Measurements from ENCODE around the gene ARMC5.

Gene ARMC5

DNA sequence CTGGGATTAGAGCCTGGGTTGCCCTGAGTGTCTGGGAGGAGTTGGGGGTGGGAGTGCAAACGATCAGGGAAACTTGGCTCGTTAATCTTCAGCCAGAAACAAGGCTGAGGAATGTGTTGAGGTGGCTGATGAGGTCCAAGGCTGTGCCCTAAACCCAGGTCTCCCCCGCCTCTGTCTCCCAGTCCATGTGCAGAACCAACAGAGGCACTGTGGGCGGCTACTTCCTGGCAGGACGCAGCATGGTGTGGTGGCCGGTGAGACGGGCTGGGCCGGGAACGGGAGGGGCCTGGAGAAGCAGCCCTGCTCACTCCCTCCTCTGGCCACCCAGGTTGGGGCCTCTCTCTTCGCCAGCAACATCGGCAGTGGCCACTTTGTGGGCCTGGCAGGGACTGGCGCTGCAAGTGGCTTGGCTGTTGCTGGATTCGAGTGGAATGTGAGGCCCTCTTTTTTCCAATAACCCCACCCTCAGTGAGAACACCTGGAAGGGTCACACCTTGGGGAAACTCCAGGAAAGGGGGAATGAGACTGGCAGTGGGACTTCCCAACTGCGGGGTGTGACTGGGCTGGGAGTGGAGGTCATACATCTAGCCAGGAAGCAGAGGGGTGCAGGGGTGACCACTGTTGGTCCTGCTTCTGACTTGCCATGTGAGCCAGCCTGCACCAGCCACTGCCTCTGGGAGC, 25.3 kb downstream of the ARMC5 start:
- peaks cover 0 to 23% (median 8%) of the 10 kb centered on the region in 11 experiments; a peak in 11 of 22 replicates for H3K27me3 ChIP-seq
- peaks cover 0 to 26% (median 5%) of the 10 kb centered on the region in 11 experiments; a peak in 8 of 22 replicates for H4K20me1 ChIP-seq
- H3K4me3 ChIP-seq, result no peak overlapping the region

DNA sequence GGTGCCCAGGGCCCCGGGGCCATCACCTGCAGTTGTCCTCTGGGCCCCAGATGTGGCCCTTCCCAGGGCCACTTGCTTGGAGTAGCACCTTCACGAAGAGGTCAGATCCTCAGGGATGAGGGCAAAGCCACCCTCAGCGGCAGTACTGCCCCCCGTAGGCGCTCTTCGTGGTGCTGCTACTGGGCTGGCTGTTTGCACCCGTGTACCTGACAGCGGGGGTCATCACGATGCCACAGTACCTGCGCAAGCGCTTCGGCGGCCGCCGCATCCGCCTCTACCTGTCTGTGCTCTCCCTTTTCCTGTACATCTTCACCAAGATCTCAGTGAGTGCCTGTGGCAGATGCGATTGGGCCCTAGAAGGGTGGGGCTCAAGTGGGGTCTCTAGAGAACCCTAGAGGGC, 26.3 kb downstream of the ARMC5 start:
- Histone ChIP-seq H3K9me3 (replicated peaks in 1 of 11) (no peaks in the 10 kb centered on the region), H3K4me2 (peak overlapping the region in 4 of 11 experiments; percentile 4 to 12 (median 8); a peak in 3 of 22 replicates), H4K20me1 (peaks cover 0 to 35% (median 7%) of the 10 kb centered on the region in 11 experiments; a peak in 9 of 22 replicates), H3K36me3 (peaks cover 0 to 16% (median 10%) of the 10 kb centered on the region in 11 experiments; a peak in 15 of 22 replicates), H3K27me3 (peaks cover 0 to 23% (median 8%) of the 10 kb centered on the region in 11 experiments; a peak in 11 of 22 replicates), H3K27ac (no peak overlapping the region), H3K4me1 (peaks cover 29 to 51% (median 42%) of the 10 kb centered on the region in 10 experiments), H3K4me3 (no peak overlapping the region), H3K9ac (no peak overlapping the region)
- no peak for TF ChIP-seq Cebpa-rat (IDR thresholded peaks at IDR 0.05)

More for the DNA sequence above, 25.3 kb downstream of the ARMC5 start:
- H3K27ac ChIP-seq, result no peak overlapping the region
- H3K9ac ChIP-seq, result no peak overlapping the region
- no peak for TF ChIP-seq Cebpa-rat (IDR thresholded peaks at IDR 0.05)
- peaks cover 27 to 51% (median 39%) of the 10 kb centered on the region in 10 experiments for H3K4me1 ChIP-seq
- peak overlapping the region in 9 of 11 experiments; percentile 1 to 59 (median 24); a peak in 10 of 22 replicates for H3K4me2 ChIP-seq
- H3K9me3 ChIP-seq (replicated peaks in 1 of 11), result no peaks in the 10 kb centered on the region
- H3K36me3 ChIP-seq, result peaks cover 0 to 9% (median under 1%) of the 10 kb centered on the region in 11 experiments; a peak in 7 of 22 replicates

GRCh38 chr16:31486045-31486444, 26.7 kb downstream of the ARMC5 start:
- H3K27me3 ChIP-seq, result peaks cover 0 to 23% (median 8%) of the 10 kb centered on the region in 11 experiments; a peak in 11 of 22 replicates

DNA sequence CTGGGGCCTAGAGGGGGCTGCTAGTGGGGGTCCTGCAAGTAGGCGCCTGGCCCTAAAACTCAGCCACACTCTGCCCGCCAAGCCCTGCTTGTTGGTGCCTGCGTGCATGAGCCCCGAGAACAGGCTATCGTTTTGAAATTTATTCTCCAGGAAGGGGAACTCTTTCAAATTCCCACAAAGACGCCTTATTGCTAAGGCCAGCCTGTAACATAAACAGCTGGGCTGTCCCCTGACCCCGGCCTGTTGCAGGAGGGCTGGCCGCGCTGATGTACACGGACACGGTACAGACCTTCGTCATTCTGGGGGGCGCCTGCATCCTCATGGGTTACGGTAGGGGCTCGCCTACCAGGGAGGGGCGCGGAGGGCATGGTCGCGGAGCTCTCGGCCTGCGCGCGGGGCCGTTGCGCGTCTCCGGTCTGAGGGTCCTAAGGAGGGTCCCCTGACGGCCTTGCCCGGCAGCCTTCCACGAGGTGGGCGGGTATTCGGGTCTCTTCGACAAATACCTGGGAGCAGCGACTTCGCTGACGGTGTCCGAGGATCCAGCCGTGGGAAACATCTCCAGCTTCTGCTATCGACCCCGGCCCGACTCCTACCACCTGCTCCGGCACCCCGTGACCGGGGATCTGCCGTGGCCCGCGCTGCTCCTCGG, 27.9 kb downstream of the ARMC5 start:
- no peaks in the 10 kb centered on the region for H3K9me3 ChIP-seq (replicated peaks in 1 of 11)
- peaks cover 0 to 49% (median 7%) of the 10 kb centered on the region in 11 experiments; a peak in 9 of 22 replicates for H4K20me1 ChIP-seq
- TF ChIP-seq Cebpa-rat (IDR thresholded peaks at IDR 0.05), result no peak
- peaks cover 21 to 51% (median 40%) of the 10 kb centered on the region in 10 experiments for H3K4me1 ChIP-seq
- H3K36me3 ChIP-seq, result peaks cover 8 to 32% (median 23%) of the 10 kb centered on the region in 11 experiments
- H3K27me3 ChIP-seq, result peaks cover 0 to 23% (median 8%) of the 10 kb centered on the region in 11 experiments; a peak in 11 of 22 replicates
- peak overlapping the region; percentile 58 to 75 (median 66) for H3K4me3 ChIP-seq
- H3K9ac ChIP-seq, result peak overlapping the region; percentile 38 to 71 (median 60); a peak in 21 of 22 replicates
- peak overlapping the region in 1 of 11 experiments; percentile 23; a peak in 1 of 22 replicates for H3K27ac ChIP-seq
- peak overlapping the region; percentile 91 to 100 (median 99) for H3K4me2 ChIP-seq

More at GRCh38 chr16:31486045-31486444, 26.7 kb downstream of the ARMC5 start:
- no peak overlapping the region for H3K4me3 ChIP-seq
- no peak for TF ChIP-seq Cebpa-rat (IDR thresholded peaks at IDR 0.05)
- H3K4me1 ChIP-seq, result peaks cover 25 to 51% (median 42%) of the 10 kb centered on the region in 10 experiments
- no peak overlapping the region for H3K27ac ChIP-seq
- peaks cover 0 to 20% (median 14%) of the 10 kb centered on the region in 11 experiments; a peak in 15 of 22 replicates for H3K36me3 ChIP-seq
- peak overlapping the region in 6 of 11 experiments; percentile 91 to 100 (median 98); a peak in 8 of 22 replicates for H3K4me2 ChIP-seq
- no peak overlapping the region for H3K9ac ChIP-seq
- peaks cover 0 to 40% (median 7%) of the 10 kb centered on the region in 11 experiments; a peak in 9 of 22 replicates for H4K20me1 ChIP-seq
- H3K9me3 ChIP-seq (replicated peaks in 1 of 11), result no peaks in the 10 kb centered on the region

DNA sequence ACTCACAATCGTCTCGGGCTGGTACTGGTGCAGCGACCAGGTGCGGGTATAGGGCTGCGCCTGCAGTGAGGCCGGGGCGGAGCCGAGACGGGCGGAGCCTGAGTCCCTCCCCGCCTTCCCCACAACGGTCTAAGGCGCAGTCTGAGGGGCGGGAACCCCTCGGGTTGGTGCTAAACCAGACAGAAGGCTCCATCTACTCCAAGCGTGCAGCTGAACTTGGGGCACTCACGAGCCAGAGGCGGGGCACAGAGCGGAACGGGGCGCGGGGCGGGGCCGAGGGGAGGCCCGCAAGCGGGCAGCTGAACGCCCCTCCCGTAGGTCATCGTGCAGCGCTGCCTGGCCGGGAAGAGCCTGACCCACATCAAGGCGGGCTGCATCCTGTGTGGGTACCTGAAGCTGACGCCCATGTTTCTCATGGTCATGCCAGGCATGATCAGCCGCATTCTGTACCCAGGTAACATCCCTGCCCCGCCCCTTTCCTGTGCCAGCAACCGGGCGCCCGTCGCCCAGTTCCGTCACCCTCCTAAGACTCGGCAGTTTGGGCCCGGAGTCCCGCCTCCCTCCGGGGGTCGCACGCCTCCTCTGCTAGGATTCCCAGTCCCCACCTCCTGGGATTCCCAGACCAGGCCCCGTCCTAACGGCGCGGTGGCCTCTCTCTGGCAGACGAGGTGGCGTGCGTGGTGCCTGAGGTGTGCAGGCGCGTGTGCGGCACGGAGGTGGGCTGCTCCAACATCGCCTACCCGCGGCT, 28.6 kb downstream of the ARMC5 start:
- Histone ChIP-seq H3K4me1 (peaks cover 21 to 51% (median 40%) of the 10 kb centered on the region in 10 experiments), H3K9me3 (replicated peaks in 1 of 11) (no peaks in the 10 kb centered on the region), H3K27me3 (peaks cover 0 to 23% (median 8%) of the 10 kb centered on the region in 11 experiments; a peak in 11 of 22 replicates), H3K36me3 (peaks cover 15 to 39% (median 30%) of the 10 kb centered on the region in 11 experiments), H3K4me2 (peak overlapping the region; percentile 91 to 100 (median 99)), H3K9ac (peak overlapping the region; percentile 38 to 71 (median 60); a peak in 21 of 22 replicates), H3K4me3 (peak overlapping the region; percentile 58 to 75 (median 66)), H4K20me1 (peaks cover 0 to 53% (median 7%) of the 10 kb centered on the region in 11 experiments; a peak in 9 of 22 replicates), H3K27ac (peak overlapping the region in 1 of 11 experiments; percentile 23; a peak in 1 of 22 replicates)
- no peak for TF ChIP-seq Cebpa-rat (IDR thresholded peaks at IDR 0.05)

- Histone ChIP-seq H3K36me3 (peaks cover 23 to 47% (median 38%) of the 10 kb centered on the region in 11 experiments), H3K9me3 (replicated peaks in 1 of 11) (no peaks in the 10 kb centered on the region), H3K4me2 (peak overlapping the region; percentile 91 to 100 (median 99)), H3K27ac (no peak overlapping the region), H3K9ac (peak overlapping the region in 6 of 11 experiments; percentile 38 to 69 (median 58); a peak in 8 of 22 replicates), H4K20me1 (peaks cover 0 to 61% (median 7%) of the 10 kb centered on the region in 11 experiments; a peak in 9 of 22 replicates), H3K4me1 (peaks cover 21 to 51% (median 40%) of the 10 kb centered on the region in 10 experiments), H3K27me3 (peaks cover 0 to 23% (median 8%) of the 10 kb centered on the region in 11 experiments; a peak in 11 of 22 replicates), H3K4me3 (peak overlapping the region; percentile 58 to 75 (median 66); a peak in 17 of 20 replicates)
- no peak for TF ChIP-seq Cebpa-rat (IDR thresholded peaks at IDR 0.05)
These were observed 29.4 kb downstream of the ARMC5 start for GRCh38 chr16:31488468-31489297.

- Histone ChIP-seq H3K9me3 (replicated peaks in 1 of 11) (no peaks in the 10 kb centered on the region), H3K4me2 (no peak overlapping the region), H3K27me3 (peaks cover 0 to 23% (median 8%) of the 10 kb centered on the region in 11 experiments; a peak in 11 of 22 replicates), H3K36me3 (peaks cover 28 to 52% (median 44%) of the 10 kb centered on the region in 11 experiments), H3K4me3 (no peak overlapping the region), H3K9ac (no peak overlapping the region), H4K20me1 (peaks cover 0 to 63% (median 7%) of the 10 kb centered on the region in 11 experiments; a peak in 9 of 22 replicates), H3K27ac (no peak overlapping the region), H3K4me1 (peaks cover 21 to 51% (median 40%) of the 10 kb centered on the region in 10 experiments)
- TF ChIP-seq Cebpa-rat (IDR thresholded peaks at IDR 0.05), result no peak
These were observed 29.9 kb downstream of the ARMC5 start for GRCh38 chr16:31489298-31489564.
